Nephron progenitor cell (in vitro differentiated cells): ENCODE results near the gene HCFC1R1.

Source experiments
- DNase-seq: peaks from one replicate; pipeline ENCODE4 v3.0.0; 2021
- H3K27ac Mint-ChIP-seq: 2 replicates; pipeline ENCODE4 v1.8.0; 2021; ENCODE audit warnings: mild to moderate bottlenecking, moderate library complexity, mixed read lengths
- H3K27me3 Mint-ChIP-seq: 2 replicates; pipeline ENCODE4 v1.8.0; 2021; ENCODE audit warnings: mild to moderate bottlenecking, low read depth, mixed read lengths; ENCODE audit not compliant: poor library complexity
- H3K36me3 Mint-ChIP-seq: 2 replicates; pipeline ENCODE4 v1.8.0; 2021; ENCODE audit warnings: low read depth, mixed read lengths
- H3K4me1 Mint-ChIP-seq: 2 replicates; pipeline ENCODE4 v1.8.0; 2021; ENCODE audit warnings: mixed read lengths
- H3K4me3 Mint-ChIP-seq: 2 replicates; pipeline ENCODE4 v1.8.0; 2021; ENCODE audit warnings: mild to moderate bottlenecking, moderate library complexity, mixed read lengths
- H3K9me3 Mint-ChIP-seq: 2 replicates; pipeline ENCODE4 v1.8.0; 2021; ENCODE audit warnings: mild to moderate bottlenecking, moderate library complexity, mixed read lengths
- CTCF ChIP-seq: fragments of 200-600 bp; sonication (generic); IDR thresholded peaks from 2 replicates; pipeline ENCODE4 v1.5.0; 2021; ENCODE audit warnings: antibody characterized with exemption

The HCFC1R1 gene

GRCh38 chr16:3051494-3051893, 27.8 kb upstream of the HCFC1R1 start:
- Mint-ChIP-seq H3K4me1 (peaks cover 30% of the 10 kb centered on the region), H3K9me3 (no peaks in the 10 kb centered on the region), H3K36me3 (no peaks in the 10 kb centered on the region), H3K27me3 (peaks cover 67% of the 10 kb centered on the region), H3K4me3 (no peak overlapping the region), H3K27ac (no peak overlapping the region)
- no peak for TF ChIP-seq CTCF
- DNase-seq, result no peak

- Mint-ChIP-seq H3K4me1 (peaks cover 25% of the 10 kb centered on the region), H3K9me3 (no peaks in the 10 kb centered on the region), H3K27ac (no peak overlapping the region), H3K36me3 (no peaks in the 10 kb centered on the region), H3K27me3 (peaks cover 69% of the 10 kb centered on the region), H3K4me3 (no peak overlapping the region)
- no peak for DNase-seq
- no peak for TF ChIP-seq CTCF
Measured at GRCh38 chr16:3051009-3051408, 27.3 kb upstream of the HCFC1R1 start.

DNA sequence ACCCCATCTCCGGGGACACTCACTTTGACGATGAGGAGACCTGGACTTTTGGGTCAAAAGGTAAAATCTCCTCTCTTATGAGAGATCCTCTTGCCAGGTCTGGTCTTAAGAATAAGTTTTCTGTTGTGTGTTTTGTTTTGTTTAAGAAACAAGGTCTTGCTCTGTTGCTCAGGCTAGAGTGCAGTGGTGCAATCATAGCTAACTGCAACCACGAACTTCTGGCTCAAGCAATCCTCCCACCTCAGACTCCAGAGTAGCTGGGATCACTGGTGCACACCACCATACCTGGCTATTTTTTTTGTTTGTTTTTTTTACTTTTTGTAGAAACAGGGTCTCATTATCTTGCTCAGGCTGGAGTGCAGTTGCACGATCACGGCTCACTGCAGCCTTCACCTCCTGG, 26.7 kb upstream of the HCFC1R1 start:
- peaks cover 20% of the 10 kb centered on the region for H3K4me1 Mint-ChIP-seq
- H3K27ac Mint-ChIP-seq, result no peak overlapping the region
- no peaks in the 10 kb centered on the region for H3K9me3 Mint-ChIP-seq
- no peaks in the 10 kb centered on the region for H3K36me3 Mint-ChIP-seq
- H3K27me3 Mint-ChIP-seq, result peaks cover 71% of the 10 kb centered on the region
- DNase-seq, result no peak
- H3K4me3 Mint-ChIP-seq, result no peak overlapping the region
- no peak for TF ChIP-seq CTCF

DNA sequence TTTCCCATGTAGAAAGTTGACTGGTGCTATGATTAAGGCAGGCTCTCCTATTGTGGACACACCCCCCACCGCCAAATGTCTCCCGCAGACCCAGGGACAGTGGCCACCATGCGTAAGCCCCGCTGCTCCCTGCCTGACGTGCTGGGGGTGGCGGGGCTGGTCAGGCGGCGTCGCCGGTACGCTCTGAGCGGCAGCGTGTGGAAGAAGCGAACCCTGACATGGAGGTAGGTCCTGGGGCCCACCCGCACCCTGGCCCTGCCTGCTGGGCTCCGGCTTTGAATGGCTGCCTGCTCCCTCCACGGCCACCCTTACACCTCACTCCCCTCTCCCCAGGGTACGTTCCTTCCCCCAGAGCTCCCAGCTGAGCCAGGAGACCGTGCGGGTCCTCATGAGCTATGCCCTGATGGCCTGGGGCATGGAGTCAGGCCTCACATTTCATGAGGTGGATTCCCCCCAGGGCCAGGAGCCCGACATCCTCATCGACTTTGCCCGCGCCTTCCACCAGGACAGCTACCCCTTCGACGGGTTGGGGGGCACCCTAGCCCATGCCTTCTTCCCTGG, 26.3 kb upstream of the HCFC1R1 start:
- DNase-seq, result no peak
- Mint-ChIP-seq H3K9me3 (peaks cover 3% of the 10 kb centered on the region), H3K4me3 (no peak overlapping the region), H3K4me1 (peaks cover 15% of the 10 kb centered on the region), H3K27me3 (peaks cover 71% of the 10 kb centered on the region), H3K27ac (no peak overlapping the region), H3K36me3 (no peaks in the 10 kb centered on the region)
- no peak for TF ChIP-seq CTCF

DNA sequence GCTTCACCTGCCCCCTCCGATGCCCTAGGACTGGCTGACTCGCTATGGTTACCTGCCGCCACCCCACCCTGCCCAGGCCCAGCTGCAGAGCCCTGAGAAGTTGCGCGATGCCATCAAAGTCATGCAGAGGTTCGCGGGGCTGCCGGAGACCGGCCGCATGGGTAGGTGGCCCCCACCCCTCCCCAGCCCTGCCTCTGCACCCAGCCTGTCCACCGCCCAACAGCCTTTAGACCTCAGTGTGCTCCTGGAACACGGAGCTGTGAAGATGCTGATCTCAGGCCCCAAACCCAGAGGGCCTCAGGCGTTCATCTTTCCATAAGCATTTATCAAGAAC, 23.6 kb upstream of the HCFC1R1 start:
- no peak for TF ChIP-seq CTCF
- no peaks in the 10 kb centered on the region for H3K36me3 Mint-ChIP-seq
- no peak overlapping the region for H3K27ac Mint-ChIP-seq
- DNase-seq, result no peak
- H3K9me3 Mint-ChIP-seq, result peaks cover 10% of the 10 kb centered on the region
- H3K4me1 Mint-ChIP-seq, result peaks cover 16% of the 10 kb centered on the region
- H3K27me3 Mint-ChIP-seq, result peaks cover 88% of the 10 kb centered on the region
- H3K4me3 Mint-ChIP-seq, result peak overlapping the region; percentile 58

DNA sequence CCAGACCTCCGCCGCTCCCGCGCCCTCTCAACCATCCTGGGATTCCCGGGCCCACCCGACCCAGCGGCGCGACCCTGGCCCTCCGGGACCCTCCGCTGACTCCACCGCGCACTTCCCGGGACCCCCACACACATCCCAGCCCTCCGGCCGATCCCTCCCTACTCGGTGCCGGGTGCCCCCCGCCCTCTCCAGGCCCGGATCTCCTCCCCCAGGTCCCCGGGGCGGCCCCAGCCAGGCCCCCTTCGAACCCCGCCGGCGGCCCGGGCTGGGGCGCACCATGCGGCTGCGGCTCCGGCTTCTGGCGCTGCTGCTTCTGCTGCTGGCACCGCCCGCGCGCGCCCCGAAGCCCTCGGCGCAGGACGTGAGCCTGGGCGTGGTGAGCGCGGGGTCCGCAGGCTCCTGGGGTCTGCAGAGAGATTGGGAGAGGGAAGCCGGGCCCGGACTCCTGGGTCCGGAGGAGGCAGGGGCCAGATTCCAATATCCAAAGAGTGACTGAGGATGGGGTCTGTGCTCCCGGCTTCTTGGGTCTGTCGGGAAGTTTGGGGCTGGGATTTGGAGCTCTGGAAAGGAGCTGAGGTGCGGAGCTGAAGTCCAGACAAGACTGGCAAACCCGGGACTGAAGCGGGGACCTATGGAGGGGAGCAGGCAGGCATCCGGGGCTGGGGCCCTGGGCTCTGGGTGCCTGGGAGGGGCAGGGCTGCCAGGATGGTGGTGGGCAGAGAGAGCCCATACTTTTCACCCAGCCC, 23.1 kb upstream of the HCFC1R1 start:
- H3K9me3 Mint-ChIP-seq, result peaks cover 10% of the 10 kb centered on the region
- H3K27ac Mint-ChIP-seq, result no peak overlapping the region
- no peaks in the 10 kb centered on the region for H3K36me3 Mint-ChIP-seq
- TF ChIP-seq CTCF, result no peak
- peak overlapping the region; percentile 63 for H3K4me3 Mint-ChIP-seq
- peaks cover 86% of the 10 kb centered on the region for H3K27me3 Mint-ChIP-seq
- peak; percentile 46 for DNase-seq
- peaks cover 16% of the 10 kb centered on the region for H3K4me1 Mint-ChIP-seq
